GM18526 (cell line): Measurements from ENCODE around the gene LTO1.

Experiments used
- POLR2A ChIP-seq: IDR thresholded peaks from 3 replicates; pipeline ENCODE4 v1.6.1; 2011; ENCODE audit not compliant: insufficient read length; ENCODE audit errors: extremely low read depth

The LTO1 gene

GRCh38 chr11:69674886-69675714 is at the start of gene LTO1:
LTO1 (minus strand) TSS chr11:69675353; CDS start chr11:69675239, 114 bp downstream.
- TF ChIP-seq POLR2A = peak; percentile 88

GRCh38 chr11:69721745-69722144 is 46.6 kb upstream of the LTO1 start:
- no peak for TF ChIP-seq POLR2A

- TF ChIP-seq POLR2A = no peak
Measured at GRCh38 chr11:69721106-69721505, 46.0 kb upstream of the LTO1 start.

- no peak for TF ChIP-seq POLR2A
Measured at GRCh38 chr11:69718912-69719311, 43.8 kb upstream of the LTO1 start.

GRCh38 chr11:69718147-69718546 is 43.0 kb upstream of the LTO1 start:
- no peak for TF ChIP-seq POLR2A

GRCh38 chr11:69716891-69717747 is 42.0 kb upstream of the LTO1 start:
- TF ChIP-seq POLR2A = no peak

GRCh38 chr11:69716099-69716498 is 40.9 kb upstream of the LTO1 start:
- TF ChIP-seq POLR2A = no peak

- TF ChIP-seq POLR2A = no peak
Measured at GRCh38 chr11:69715446-69715845, 40.3 kb upstream of the LTO1 start.

GRCh38 chr11:69711822-69712801 is 37.0 kb upstream of the LTO1 start:
- TF ChIP-seq POLR2A = no peak

GRCh38 chr11:69708736-69709401 is 33.7 kb upstream of the LTO1 start:
- TF ChIP-seq POLR2A = no peak

- TF ChIP-seq POLR2A = no peak
Measured at GRCh38 chr11:69707176-69707575, 32.0 kb upstream of the LTO1 start.

- no peak for TF ChIP-seq POLR2A
Measured at GRCh38 chr11:69705901-69706787, 31.0 kb upstream of the LTO1 start.

GRCh38 chr11:69705351-69705811 is 30.2 kb upstream of the LTO1 start:
- TF ChIP-seq POLR2A = no peak
